Camera-type eye (tissue), 1 donor: ENCODE results near the gene GEMIN8. TPM values are rescaled to one million over a fixed set of nuclear protein-coding genes. Genes with fewer than 3 reads are reported as not detected.

Experiments used
- total RNA-seq: library from RNA; depleted of rRNA; stranded (reverse); fragments of >200 nt; gene quantifications from one replicate; pipeline ENCODE4 v1.2.3, GENCODE V29; 2014

Gene GEMIN8, protein sequence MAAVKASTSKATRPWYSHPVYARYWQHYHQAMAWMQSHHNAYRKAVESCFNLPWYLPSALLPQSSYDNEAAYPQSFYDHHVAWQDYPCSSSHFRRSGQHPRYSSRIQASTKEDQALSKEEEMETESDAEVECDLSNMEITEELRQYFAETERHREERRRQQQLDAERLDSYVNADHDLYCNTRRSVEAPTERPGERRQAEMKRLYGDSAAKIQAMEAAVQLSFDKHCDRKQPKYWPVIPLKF
- 27.2 TPM for total RNA-seq

DNA sequence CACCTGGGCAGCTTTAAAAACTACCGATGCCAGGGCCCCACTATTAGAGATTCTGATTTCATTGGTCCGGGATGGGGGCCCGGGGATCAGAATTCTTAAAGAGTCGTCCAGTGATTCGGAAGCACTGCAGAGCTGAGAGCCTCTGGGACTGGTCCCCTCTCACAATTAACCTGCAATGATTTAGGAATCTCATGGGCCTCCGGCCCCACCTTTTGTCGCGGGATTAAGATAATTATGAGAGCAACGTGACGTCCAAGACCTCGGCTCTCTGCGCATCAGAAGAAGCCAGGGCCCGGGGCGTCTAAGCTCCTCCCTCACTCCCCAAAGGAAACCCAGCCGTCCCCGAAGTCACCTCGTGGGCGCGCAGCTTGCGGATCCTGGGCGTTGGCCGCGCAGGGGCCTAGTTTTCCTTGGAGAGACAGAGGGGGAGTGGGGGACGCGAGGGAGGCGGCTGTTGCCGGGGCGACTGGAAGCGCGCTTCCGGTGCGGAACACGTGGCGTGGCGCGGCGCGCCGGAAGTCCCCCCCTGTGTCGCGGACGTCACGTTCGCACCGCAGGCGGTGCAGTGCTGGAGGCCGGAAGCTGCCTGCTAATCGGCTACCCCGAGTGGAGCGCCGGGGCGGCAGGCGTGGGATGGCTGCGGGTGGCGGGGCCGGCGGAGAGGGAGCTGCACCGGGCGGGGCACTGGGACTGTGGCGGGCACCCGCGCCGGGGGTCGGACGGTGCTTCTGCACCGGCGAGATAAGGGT is at the start of gene GEMIN8:
Gene GEMIN8, minus strand, starts transcription at position 468 of the 749 bp plus-strand sequence. CDS start 8,414 bp downstream, outside the sequence.

Other genes starting within 250 kb of the GEMIN8 start
- gene GPM6B, start 212.8 kb downstream of the GEMIN8 start, total RNA-seq = 321 TPM